Fibroblast of pulmonary artery (primary cell): Measurements from ENCODE around the gene PLEKHH2.

Experiments used
- DNase-seq: peaks from one replicate; pipeline ENCODE4 v3.0.0-alpha.2; 2010; ENCODE audit warnings: low read depth
- H3K4me3 ChIP-seq: replicated peaks from 2 replicates; pipeline ENCODE4 v1.5.1; 2011; ENCODE audit warnings: low read depth, mild to moderate bottlenecking, control low read depth, low read length, moderate library complexity
- CTCF ChIP-seq: IDR thresholded peaks from 2 replicates; pipeline ENCODE4 v1.5.1; 2011; ENCODE audit warnings: mild to moderate bottlenecking, control low read depth, low read length, inconsistent platforms; ENCODE audit errors: missing control alignments

The PLEKHH2 gene

GRCh38 chr2:43777306-43777926, 140.4 kb downstream of the PLEKHH2 start:
- DNase-seq: no peak
- TF ChIP-seq CTCF: no peak
- H3K4me3 ChIP-seq: no peak overlapping the region

GRCh38 chr2:43778233-43778632, 141.2 kb downstream of the PLEKHH2 start:
- H3K4me3 ChIP-seq: no peak overlapping the region
- no peak for DNase-seq
- TF ChIP-seq CTCF: no peak

GRCh38 chr2:43787895-43788294, 150.8 kb downstream of the PLEKHH2 start:
- DNase-seq: no peak
- TF ChIP-seq CTCF: no peak
- no peak overlapping the region for H3K4me3 ChIP-seq

- no peak for DNase-seq
- no peak for TF ChIP-seq CTCF
- H3K4me3 ChIP-seq: no peak overlapping the region
These were observed 151.6 kb downstream of the PLEKHH2 start for GRCh38 chr2:43788646-43789045.

- H3K4me3 ChIP-seq: no peak overlapping the region
- DNase-seq: peak; percentile 38
- no peak for TF ChIP-seq CTCF
These were observed 153.1 kb downstream of the PLEKHH2 start for GRCh38 chr2:43790147-43790546.

- no peak for DNase-seq
- no peak overlapping the region for H3K4me3 ChIP-seq
- TF ChIP-seq CTCF: no peak
These were observed 154.1 kb downstream of the PLEKHH2 start for GRCh38 chr2:43791035-43791765.

GRCh38 chr2:43792653-43793052, 155.6 kb downstream of the PLEKHH2 start:
- H3K4me3 ChIP-seq: no peak overlapping the region
- no peak for DNase-seq
- TF ChIP-seq CTCF: no peak
